Stimulated activated CD8-positive, alpha-beta memory T cell treated with anti-CD3 and anti-CD28 coated beads, Interleukin-2, amount 100 ng/mL, for 48 hours (primary cell): ENCODE data around the gene HDHD2.

Experiments used
- DNase-seq, 2 donors: peaks; one replicate each; pipeline ENCODE4 v3.0.0-alpha.2; 2020; ENCODE audit warnings: low read depth in 2 of 2

The HDHD2 gene

GRCh38 chr18:47062471-47062870, 87.8 kb downstream of the HDHD2 start:
- DNase-seq = no peak
